ENCODE measurements around the gene FAM171A1.

GRCh38 chr10:15251791-15252380 is 119.2 kb downstream of the FAM171A1 start:
- TF ChIP-seq EZH2 (IDR thresholded peaks at IDR 0.05), result no peak
- TF ChIP-seq POLR2AphosphoS5 (IDR thresholded peaks at IDR 0.05; ENCODE audit: borderline replicate concordance, low read depth, low read length), result no peak
- no peak for TF ChIP-seq FOXP2 (optimal IDR thresholded peaks at IDR 0.05; ENCODE audit: control extremely low read depth, extremely low read length, insufficient read depth)

Measured in SK-N-MC (cell line).